IMR-90 (cell line): ENCODE measurements around the gene LUZP2. TPM values are rescaled to one million over a fixed set of nuclear protein-coding genes. Genes with fewer than 3 reads are reported as not detected.

Source experiments
- ATAC-seq: fragments of 200-7000 bp; cut with Tn5 transposase; 2 replicates; pipeline ENCODE4 v1.9.1; 2020; ENCODE audit warnings: low read depth, mild to moderate bottlenecking, moderate library complexity
- BruUV-seq: library from RNA; stranded (reverse); fragments of 400-500 nt; replicated peaks from 2 replicates; lab custom pipeline; 2021; lab: Mats Ljungman, UMichigan
- CTCF ChIA-PET: fragments of 300-600 bp; formaldehyde crosslinking; extraction: SDS; loops from one replicate; lab custom pipeline; 2021; ENCODE audit warnings: antibody characterized with exemption; lab: Yijun Ruan, JAX
- POLR2A ChIA-PET: fragments of 300-600 bp; sonication (Branson Sonifier 250); formaldehyde crosslinking; loops from one replicate; lab custom pipeline; 2022; ENCODE audit warnings: antibody characterized with exemption; ENCODE audit not compliant: unreplicated experiment; lab: Charles Lee
- DNase-seq: peaks from one replicate; pipeline ENCODE4 v3.0.0; 2013
- H2AFZ ChIP-seq: replicated peaks from 2 replicates; pipeline ENCODE3; 2013; ENCODE audit warnings: low read length, mild to moderate bottlenecking; ENCODE audit not compliant: poor library complexity
- H2AK5ac ChIP-seq: 2 replicates; pipeline ENCODE4 v1.6.1; 2013; ENCODE audit warnings: low read depth, low read length, inconsistent platforms
- H2AK9ac ChIP-seq: replicated peaks from 2 replicates; pipeline ENCODE3; 2013; ENCODE audit warnings: mild to moderate bottlenecking, low read depth, low read length, moderate library complexity; ENCODE audit not compliant: poor library complexity
- H2BK120ac ChIP-seq: 2 replicates; pipeline ENCODE4 v1.6.1; 2013; ENCODE audit warnings: low read depth, low read length, inconsistent platforms
- H2BK15ac ChIP-seq: 3 replicates; pipeline ENCODE4 v1.6.1; 2013; ENCODE audit warnings: low read depth, low read length, inconsistent platforms
- H2BK20ac ChIP-seq: 2 replicates; pipeline ENCODE4 v1.6.1; 2013; ENCODE audit warnings: low read depth, mild to moderate bottlenecking, inconsistent platforms, low read length, moderate library complexity
- H2BK5ac ChIP-seq: 2 replicates; pipeline ENCODE4 v1.6.1; 2013; ENCODE audit warnings: mild to moderate bottlenecking, low read depth, low read length, inconsistent platforms; ENCODE audit not compliant: poor library complexity, severe bottlenecking
- H3K14ac ChIP-seq: replicated peaks from 2 replicates; pipeline ENCODE4 v1.6.1; 2013; ENCODE audit warnings: low read depth, low read length, inconsistent platforms
- H3K18ac ChIP-seq: 2 replicates; pipeline ENCODE4 v1.6.1; 2013; ENCODE audit warnings: low read depth, low read length, control low read depth
- H3K23ac ChIP-seq: 2 replicates; pipeline ENCODE4 v1.6.1; 2013; ENCODE audit warnings: low read depth, low read length, inconsistent platforms
- H3K27ac ChIP-seq: 2 replicates; pipeline ENCODE4 v1.5.1; 2013; ENCODE audit warnings: mild to moderate bottlenecking, control low read depth, low read length; ENCODE audit not compliant: insufficient read depth
- H3K27me3 ChIP-seq: 2 replicates; pipeline ENCODE4 v1.6.1; 2013; ENCODE audit warnings: low read length; ENCODE audit not compliant: control insufficient read depth, insufficient read depth
- H3K36me3 ChIP-seq: 2 replicates; pipeline ENCODE4 v1.6.1; 2013; ENCODE audit warnings: low read length, mixed read lengths; ENCODE audit not compliant: control insufficient read depth, insufficient read depth
- H3K4ac ChIP-seq: 2 replicates; pipeline ENCODE4 v1.6.1; 2013; ENCODE audit warnings: low read depth, low read length, inconsistent platforms
- H3K4me1 ChIP-seq: 2 replicates; pipeline ENCODE4 v1.6.1; 2013; ENCODE audit warnings: low read length, mixed read lengths; ENCODE audit not compliant: control insufficient read depth, insufficient read depth
- H3K4me2 ChIP-seq: 2 replicates; pipeline ENCODE4 v1.6.1; 2013; ENCODE audit warnings: low read depth, mild to moderate bottlenecking, control low read depth, low read length, moderate library complexity
- H3K4me3 ChIP-seq: 2 replicates; pipeline ENCODE4 v1.5.1; 2013; ENCODE audit warnings: low read depth, mild to moderate bottlenecking, control low read depth, low read length, moderate library complexity; ENCODE audit not compliant: insufficient read depth
- H3K56ac ChIP-seq: 2 replicates; pipeline ENCODE4 v1.6.1; 2013; ENCODE audit warnings: low read length, inconsistent platforms; ENCODE audit not compliant: insufficient read depth; ENCODE audit errors: extremely low read depth
- H3K79me1 ChIP-seq, 2 experiments: 2 replicates each; pipeline ENCODE4 v1.6.1; 2013; ENCODE audit warnings: low read length in 2 of 2, inconsistent platforms in 1 of 2, low read depth in 1 of 2
- H3K9ac ChIP-seq: 2 replicates; pipeline ENCODE4 v1.6.1; 2013; ENCODE audit warnings: low read depth, low read length, control low read depth
- H3K9me1 ChIP-seq: 2 replicates; pipeline ENCODE4 v1.6.1; 2013; ENCODE audit warnings: low read length, inconsistent platforms; ENCODE audit not compliant: insufficient read depth
- H3K9me3 ChIP-seq: 2 replicates; pipeline ENCODE4 v1.6.1; 2013; ENCODE audit warnings: low read length; ENCODE audit not compliant: control insufficient read depth, insufficient read depth
- H4K20me1 ChIP-seq: 2 replicates; pipeline ENCODE4 v1.6.1; 2013; ENCODE audit warnings: low read length, inconsistent platforms; ENCODE audit not compliant: insufficient read depth
- H4K5ac ChIP-seq: 2 replicates; pipeline ENCODE4 v1.6.1; 2013; ENCODE audit warnings: mild to moderate bottlenecking, low read depth, low read length, control low read depth
- H4K8ac ChIP-seq, 2 experiments: 2 replicates each; pipeline ENCODE4 v1.6.1; 2013; ENCODE audit warnings: low read depth in 2 of 2, low read length in 2 of 2, control low read depth in 1 of 2, inconsistent platforms in 1 of 2
- H4K91ac ChIP-seq: 2 replicates; pipeline ENCODE4 v1.6.1; 2013; ENCODE audit warnings: low read depth, low read length, inconsistent platforms; ENCODE audit not compliant: insufficient read depth
- BHLHE40 ChIP-seq: fragments of 150-350 bp; IDR thresholded peaks from 2 replicates; pipeline ENCODE4 v1.6.1; 2016; ENCODE audit warnings: mild to moderate bottlenecking, low read depth, low read length
- CEBPB ChIP-seq: IDR thresholded peaks from 2 replicates; pipeline ENCODE4 v1.6.1; 2012; ENCODE audit warnings: low read depth, low read length, improper control_type of control experiment
- CHD1 ChIP-seq: IDR thresholded peaks from 2 replicates; pipeline ENCODE4 v1.6.1; 2012; ENCODE audit warnings: low read depth, low read length, improper control_type of control experiment
- CTCF ChIP-seq: conservative IDR thresholded peaks from 2 replicates; pipeline ENCODE4 v1.5.1; 2012; ENCODE audit warnings: mild to moderate bottlenecking, low read depth, low read length, improper control_type of control experiment
- FOS ChIP-seq: fragments of 150-350 bp; IDR thresholded peaks from 2 replicates; pipeline ENCODE4 v1.6.1; 2016; ENCODE audit warnings: low read depth, low read length
- MAFK ChIP-seq: IDR thresholded peaks from 2 replicates; pipeline ENCODE4 v1.6.1; 2012; ENCODE audit warnings: low read depth, low read length, improper control_type of control experiment
- MAZ ChIP-seq: IDR thresholded peaks from 2 replicates; pipeline ENCODE4 v1.6.1; 2012; ENCODE audit warnings: low read depth, mild to moderate bottlenecking, low read length, improper control_type of control experiment, moderate library complexity, borderline replicate concordance
- MXI1 ChIP-seq: IDR thresholded peaks from 2 replicates; pipeline ENCODE4 v1.6.1; 2012; ENCODE audit warnings: low read depth, mild to moderate bottlenecking, low read length, moderate library complexity, borderline replicate concordance
- POLR2A ChIP-seq: IDR thresholded peaks from 2 replicates; pipeline ENCODE4 v1.6.1; 2012; ENCODE audit warnings: mild to moderate bottlenecking, low read depth, low read length
- RAD21 ChIP-seq: IDR thresholded peaks from 2 replicates; pipeline ENCODE4 v1.6.1; 2012; ENCODE audit warnings: low read length, improper control_type of control experiment
- RCOR1 ChIP-seq: IDR thresholded peaks from 2 replicates; pipeline ENCODE4 v1.6.1; 2012; ENCODE audit warnings: mild to moderate bottlenecking, low read length, improper control_type of control experiment; ENCODE audit not compliant: insufficient replicate concordance
- RFX5 ChIP-seq: IDR thresholded peaks from 2 replicates; pipeline ENCODE4 v1.8.0; 2012; ENCODE audit warnings: low read depth, mild to moderate bottlenecking, low read length, moderate library complexity
- SMC3 ChIP-seq: fragments of 150-350 bp; IDR thresholded peaks from 2 replicates; pipeline ENCODE4 v1.6.1; 2016; ENCODE audit warnings: low read depth, mild to moderate bottlenecking, antibody characterized with exemption, low read length, moderate library complexity
- USF2 ChIP-seq: fragments of 150-350 bp; IDR thresholded peaks from 2 replicates; pipeline ENCODE4 v1.6.1; 2017; ENCODE audit warnings: mild to moderate bottlenecking, antibody characterized with exemption, low read length, low read depth
- dilution Hi-C: fragments of 300-500 bp; cut with HindIII; formaldehyde crosslinking; loops from one replicate; pipeline ENCODE4 v1.14.3; 2018; ENCODE audit warnings: low sequenced_read_pairs; ENCODE audit not compliant: unreplicated experiment
- in situ Hi-C: fragments of 300-500 bp; cut with MboI; formaldehyde crosslinking; loops from 3 replicates; pipeline ENCODE4 v1.14.3; 2019; ENCODE audit warnings: low sequenced_read_pairs, inconsistent platforms, mixed read lengths
- intact Hi-C: fragments of 100-400 bp; cut with micrococcal nuclease; formaldehyde crosslinking; loops from 2 replicates; pipeline ENCODE4 v1.10.0; 2022
- polyA plus RNA-seq, 3 experiments: library from polyadenylated mRNA; depleted of rRNA; stranded (reverse); fragments of >200 nt; gene quantifications; 2 replicates each; pipeline ENCODE4 v1.2.3, GENCODE V29; 2012; ENCODE audit warnings: low replicate concordance in 1 of 3
- total RNA-seq: library from RNA; depleted of rRNA; stranded (reverse); fragments of >200 nt; gene quantifications from 2 replicates; pipeline ENCODE4 v1.2.3, GENCODE V29; 2012

The LUZP2 gene
- total and polyA plus RNA-seq, 2 of the 4 experiments (the other 2 are of a cell fraction): 0.89 to 2.0 TPM

GRCh38 chr11:24705474-24705873, 208.6 kb downstream of the LUZP2 start:
- Histone ChIP-seq H3K4me3 (no peak overlapping the region), H3K23ac (no peak overlapping the region), H3K14ac (no peak overlapping the region), H3K27ac (no peak overlapping the region), H3K18ac (no peak overlapping the region), H4K20me1 (no peaks in the 10 kb centered on the region), H2BK15ac (no peak overlapping the region), H3K79me1 (no peaks in the 10 kb centered on the region), H2AFZ (no peak overlapping the region), H3K36me3 (no peaks in the 10 kb centered on the region), H3K56ac (no peak overlapping the region), H2AK5ac (no peak overlapping the region), H3K9ac (no peak overlapping the region), H4K8ac (no peak overlapping the region), H4K5ac (no peak overlapping the region), H3K4ac (no peak overlapping the region), H3K4me2 (no peak overlapping the region), H3K9me1 (no peaks in the 10 kb centered on the region), H3K9me3 (no peaks in the 10 kb centered on the region), H2AK9ac (no peak overlapping the region), H2BK20ac (no peak overlapping the region), H4K91ac (no peak overlapping the region), H3K4me1 (no peaks in the 10 kb centered on the region), H2BK120ac (no peak overlapping the region), H2BK5ac (no peak overlapping the region), H3K27me3 (no peaks in the 10 kb centered on the region)
- ATAC-seq (no peak), DNase-seq (no peak)
- POLR2A ChIA-PET: no interaction called here
- BruUV-seq: no TSS peak
- in situ Hi-C loops (no loop called here), dilution Hi-C loops (no loop called here), intact Hi-C loops (no loop called here)
- CTCF ChIA-PET: no interaction called here
- no peak for TF ChIP-seq MAFK
- no peak for TF ChIP-seq RFX5
- no peak for TF ChIP-seq MXI1
- TF ChIP-seq BHLHE40: no peak
- TF ChIP-seq CTCF: no peak
- TF ChIP-seq CHD1: no peak
- TF ChIP-seq CEBPB: no peak
- no peak for TF ChIP-seq USF2
- no peak for TF ChIP-seq POLR2A
- TF ChIP-seq RAD21: no peak
- no peak for TF ChIP-seq MAZ
- no peak for TF ChIP-seq SMC3
- no peak for TF ChIP-seq FOS
- TF ChIP-seq RCOR1: no peak
